ENCODE data around the gene ENPP1.

The ENPP1 gene

GRCh38 chr6:131795366-131795765, 12.5 kb upstream of the ENPP1 start:
- TF ChIP-seq TAF1 (IDR thresholded peaks at IDR 0.05; ENCODE audit: low read depth, low read length) (no peak), SPI1 (IDR thresholded peaks at IDR 0.05; ENCODE audit: low read depth, low read length) (no peak), PAX5 (IDR thresholded peaks at IDR 0.05; ENCODE audit: insufficient read depth, low read length, severe bottlenecking) (no peak), POU2F2 (IDR thresholded peaks at IDR 0.05; ENCODE audit: low read depth, low read length) (no peak), POLR2AphosphoS5 (IDR thresholded peaks at IDR 0.05; ENCODE audit: low read depth, low read length) (no peak), POLR2A (IDR thresholded peaks at IDR 0.05; ENCODE audit: low read depth, low read length) (no peak)
- no peak for FAIRE-seq
- DNase-seq (ENCODE audit: insufficient read length, low spot score), result no peak

GRCh38 chr6:131802347-131802746, 5.5 kb upstream of the ENPP1 start:
- FAIRE-seq, result no peak

GRCh38 chr6:131803007-131803769, 4.6 kb upstream of the ENPP1 start:
- no peak for TF ChIP-seq POU2F2 (IDR thresholded peaks at IDR 0.05; ENCODE audit: low read depth, low read length)
- no peak for TF ChIP-seq POLR2A (IDR thresholded peaks at IDR 0.05; ENCODE audit: low read depth, low read length)
- TF ChIP-seq TAF1 (IDR thresholded peaks at IDR 0.05; ENCODE audit: low read depth, low read length), result no peak
- TF ChIP-seq POLR2AphosphoS5 (IDR thresholded peaks at IDR 0.05; ENCODE audit: low read depth, low read length), result no peak
- no peak for TF ChIP-seq SPI1 (IDR thresholded peaks at IDR 0.05; ENCODE audit: low read depth, low read length)
- no peak for TF ChIP-seq PAX5 (IDR thresholded peaks at IDR 0.05; ENCODE audit: insufficient read depth, low read length, severe bottlenecking)
- DNase-seq (ENCODE audit: insufficient read length, low spot score) (no peak), FAIRE-seq (no peak)

More at GRCh38 chr6:131802347-131802746, 5.5 kb upstream of the ENPP1 start:
- no peak for TF ChIP-seq POU2F2 (IDR thresholded peaks at IDR 0.05; ENCODE audit: low read depth, low read length)
- no peak for TF ChIP-seq PAX5 (IDR thresholded peaks at IDR 0.05; ENCODE audit: insufficient read depth, low read length, severe bottlenecking)
- TF ChIP-seq TAF1 (IDR thresholded peaks at IDR 0.05; ENCODE audit: low read depth, low read length), result no peak
- TF ChIP-seq POLR2AphosphoS5 (IDR thresholded peaks at IDR 0.05; ENCODE audit: low read depth, low read length), result no peak
- TF ChIP-seq SPI1 (IDR thresholded peaks at IDR 0.05; ENCODE audit: low read depth, low read length), result no peak
- TF ChIP-seq POLR2A (IDR thresholded peaks at IDR 0.05; ENCODE audit: low read depth, low read length), result no peak
- DNase-seq (ENCODE audit: insufficient read length, low spot score), result no peak

GRCh38 chr6:131804131-131804530, 3.7 kb upstream of the ENPP1 start:
- no peak for FAIRE-seq
- no peak for DNase-seq (ENCODE audit: insufficient read length, low spot score)
- no peak for TF ChIP-seq TAF1 (IDR thresholded peaks at IDR 0.05; ENCODE audit: low read depth, low read length)
- no peak for TF ChIP-seq SPI1 (IDR thresholded peaks at IDR 0.05; ENCODE audit: low read depth, low read length)
- TF ChIP-seq POLR2A (IDR thresholded peaks at IDR 0.05; ENCODE audit: low read depth, low read length), result no peak
- no peak for TF ChIP-seq POLR2AphosphoS5 (IDR thresholded peaks at IDR 0.05; ENCODE audit: low read depth, low read length)
- TF ChIP-seq POU2F2 (IDR thresholded peaks at IDR 0.05; ENCODE audit: low read depth, low read length), result no peak
- TF ChIP-seq PAX5 (IDR thresholded peaks at IDR 0.05; ENCODE audit: insufficient read depth, low read length, severe bottlenecking), result no peak

GRCh38 chr6:131807321-131807643, 538 bp upstream of the ENPP1 start:
- FAIRE-seq (no peak), DNase-seq (ENCODE audit: insufficient read length, low spot score) (no peak)
- TF ChIP-seq SPI1 (IDR thresholded peaks at IDR 0.05; ENCODE audit: low read depth, low read length), result no peak
- TF ChIP-seq TAF1 (IDR thresholded peaks at IDR 0.05; ENCODE audit: low read depth, low read length), result no peak
- no peak for TF ChIP-seq POLR2AphosphoS5 (IDR thresholded peaks at IDR 0.05; ENCODE audit: low read depth, low read length)
- no peak for TF ChIP-seq POU2F2 (IDR thresholded peaks at IDR 0.05; ENCODE audit: low read depth, low read length)
- TF ChIP-seq POLR2A (IDR thresholded peaks at IDR 0.05; ENCODE audit: low read depth, low read length), result no peak
- TF ChIP-seq PAX5 (IDR thresholded peaks at IDR 0.05; ENCODE audit: insufficient read depth, low read length, severe bottlenecking), result no peak

- FAIRE-seq, result no peak
Observed at GRCh38 chr6:131808460-131809269, 845 bp downstream of the ENPP1 start.

GRCh38 chr6:131811500-131811899, 3.7 kb downstream of the ENPP1 start:
- no peak for DNase-seq (ENCODE audit: insufficient read length, low spot score)
- FAIRE-seq, result no peak
- TF ChIP-seq POLR2AphosphoS5 (IDR thresholded peaks at IDR 0.05; ENCODE audit: low read depth, low read length) (no peak), PAX5 (IDR thresholded peaks at IDR 0.05; ENCODE audit: insufficient read depth, low read length, severe bottlenecking) (no peak), TAF1 (IDR thresholded peaks at IDR 0.05; ENCODE audit: low read depth, low read length) (no peak), SPI1 (IDR thresholded peaks at IDR 0.05; ENCODE audit: low read depth, low read length) (no peak), POU2F2 (IDR thresholded peaks at IDR 0.05; ENCODE audit: low read depth, low read length) (no peak), POLR2A (IDR thresholded peaks at IDR 0.05; ENCODE audit: low read depth, low read length) (no peak)

More at GRCh38 chr6:131808460-131809269, 845 bp downstream of the ENPP1 start:
- DNase-seq (ENCODE audit: insufficient read length, low spot score), result no peak
- TF ChIP-seq TAF1 (IDR thresholded peaks at IDR 0.05; ENCODE audit: low read depth, low read length) (no peak), SPI1 (IDR thresholded peaks at IDR 0.05; ENCODE audit: low read depth, low read length) (no peak), POU2F2 (IDR thresholded peaks at IDR 0.05; ENCODE audit: low read depth, low read length) (no peak), PAX5 (IDR thresholded peaks at IDR 0.05; ENCODE audit: insufficient read depth, low read length, severe bottlenecking) (no peak), POLR2AphosphoS5 (IDR thresholded peaks at IDR 0.05; ENCODE audit: low read depth, low read length) (no peak), POLR2A (IDR thresholded peaks at IDR 0.05; ENCODE audit: low read depth, low read length) (no peak)

- DNase-seq (ENCODE audit: insufficient read length, low spot score) (no peak), FAIRE-seq (no peak)
- TF ChIP-seq PAX5 (IDR thresholded peaks at IDR 0.05; ENCODE audit: insufficient read depth, low read length, severe bottlenecking), result no peak
- no peak for TF ChIP-seq SPI1 (IDR thresholded peaks at IDR 0.05; ENCODE audit: low read depth, low read length)
- no peak for TF ChIP-seq POLR2AphosphoS5 (IDR thresholded peaks at IDR 0.05; ENCODE audit: low read depth, low read length)
Observed at GRCh38 chr6:131813991-131814390, 6.2 kb downstream of the ENPP1 start.

- DNase-seq (ENCODE audit: insufficient read length, low spot score) (no peak), FAIRE-seq (no peak)
- TF ChIP-seq POU2F2 (IDR thresholded peaks at IDR 0.05; ENCODE audit: low read depth, low read length) (no peak), SPI1 (IDR thresholded peaks at IDR 0.05; ENCODE audit: low read depth, low read length) (no peak), PAX5 (IDR thresholded peaks at IDR 0.05; ENCODE audit: insufficient read depth, low read length, severe bottlenecking) (no peak), TAF1 (IDR thresholded peaks at IDR 0.05; ENCODE audit: low read depth, low read length) (no peak)
Observed at GRCh38 chr6:131816869-131817268, 9.0 kb downstream of the ENPP1 start.
